Activated CD8-positive, alpha-beta memory T cell treated with anti-CD3 and anti-CD28 coated beads, Interleukin-2, amount 50 U/mL, for 24 hours (primary cell): ENCODE data around the gene DCC.
"Not testable (repeated sequence)": the region's sequence is repeated elsewhere in the genome, so short reads cannot be mapped to it uniquely, and the experiment has no call there.

ENCODE experiments used
- DNase-seq: peaks from one replicate; pipeline ENCODE4 v3.0.0-alpha.2; 2020; ENCODE audit errors: extremely low read depth

The DCC gene

DNA sequence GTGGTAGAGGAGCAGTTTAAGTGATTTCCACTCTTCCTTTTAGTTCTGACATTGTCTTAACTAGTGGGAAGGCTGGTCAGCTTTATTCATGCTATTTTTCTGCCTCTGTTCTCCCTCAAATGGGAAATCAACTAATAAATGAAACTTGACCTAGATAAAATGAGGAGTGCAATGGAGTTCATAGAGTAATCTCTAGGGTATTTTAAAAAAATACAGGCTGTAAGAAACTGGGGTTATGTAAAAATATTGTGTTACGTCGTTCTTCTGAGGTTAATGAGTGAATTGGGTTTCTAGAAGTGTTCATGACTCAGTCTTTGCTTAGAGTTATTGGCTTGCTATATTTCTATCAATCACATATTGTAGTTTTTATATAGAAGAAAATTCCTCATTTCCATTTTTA, 1150.0 kb downstream of the DCC start:
- no peak for DNase-seq

DNA sequence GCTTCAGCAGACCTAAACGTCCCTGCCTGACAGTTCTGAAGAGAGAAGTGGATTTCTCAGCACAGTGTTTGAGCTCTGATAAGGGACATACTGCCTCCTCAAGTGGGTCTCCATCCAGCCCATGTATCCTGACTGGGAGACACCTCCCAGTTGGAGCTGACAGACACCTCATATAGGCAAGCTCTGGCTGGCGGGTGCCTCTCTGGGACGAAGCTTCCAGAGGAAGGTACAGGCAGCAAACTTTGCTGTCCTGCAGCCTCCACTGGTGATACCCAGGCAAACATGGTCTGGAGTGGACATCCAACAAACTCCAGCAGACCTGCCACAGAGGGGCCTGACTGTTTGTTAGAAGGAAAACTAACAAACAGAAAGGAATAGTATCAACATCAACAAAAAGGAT, 1156.0 kb downstream of the DCC start:
- no peak for DNase-seq

DNA sequence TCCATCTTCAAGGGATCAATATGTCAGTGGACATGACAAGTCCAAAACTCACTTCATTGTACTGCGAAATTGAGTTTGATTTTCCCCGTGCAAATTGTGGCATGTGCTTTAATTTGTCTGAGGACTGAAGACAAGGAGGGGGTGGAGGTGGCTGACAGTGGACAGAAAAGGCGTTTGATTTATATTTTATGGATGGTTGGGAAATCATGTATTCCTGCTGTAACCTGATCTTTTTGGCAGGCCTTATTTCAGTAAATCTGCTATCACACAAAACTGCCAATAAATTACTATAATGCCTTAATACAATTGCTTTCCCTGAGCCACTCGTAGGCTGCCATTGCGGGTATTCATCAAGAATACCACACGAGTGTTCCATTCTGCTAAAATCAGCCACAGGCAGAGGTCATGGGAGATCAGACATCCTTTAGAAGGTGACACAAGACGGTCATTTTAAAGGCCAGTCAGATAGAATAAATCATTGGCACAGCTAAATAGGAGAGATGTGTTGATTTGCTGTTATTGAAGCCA, 1164.0 kb downstream of the DCC start:
- no peak for DNase-seq

DNA sequence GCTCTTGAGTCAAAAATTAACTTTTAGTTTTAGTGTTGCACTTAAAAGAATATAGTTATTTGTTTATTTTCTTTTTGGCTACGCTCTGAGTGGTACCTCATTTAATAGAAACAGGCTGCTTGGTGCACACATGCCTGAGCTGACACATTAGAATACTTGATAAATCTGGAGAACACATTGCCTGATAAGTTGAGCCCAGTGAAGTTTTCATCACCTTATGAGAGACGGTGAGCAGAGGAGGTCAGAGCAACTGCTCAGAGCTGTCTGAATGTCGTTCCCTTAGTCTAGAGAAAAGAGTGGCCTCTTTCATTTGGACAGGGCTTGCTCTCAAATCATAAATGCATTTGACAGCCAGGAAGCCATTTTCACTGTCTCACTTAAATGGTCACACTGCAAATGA, 1168.5 kb downstream of the DCC start:
- no peak for DNase-seq

DNA sequence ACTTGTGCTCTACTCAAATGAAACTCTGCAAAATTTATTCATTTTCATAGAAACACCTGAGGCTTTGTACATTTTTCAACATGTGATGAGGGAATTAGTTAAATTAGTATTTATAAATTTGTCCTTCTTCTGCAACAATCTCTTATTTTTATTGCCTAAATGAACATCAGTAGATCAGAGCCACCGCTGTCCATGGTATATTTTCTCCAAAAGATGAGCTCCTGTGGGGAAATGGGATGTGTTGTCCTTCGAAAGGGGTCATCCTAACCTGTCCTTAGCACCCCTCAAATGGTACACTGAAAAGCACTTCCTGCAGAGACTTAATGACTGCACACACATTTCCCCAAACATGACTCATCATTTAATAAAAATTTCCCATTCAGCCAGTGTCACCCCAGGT, 1169.9 kb downstream of the DCC start:
- DNase-seq, result no peak

DNA sequence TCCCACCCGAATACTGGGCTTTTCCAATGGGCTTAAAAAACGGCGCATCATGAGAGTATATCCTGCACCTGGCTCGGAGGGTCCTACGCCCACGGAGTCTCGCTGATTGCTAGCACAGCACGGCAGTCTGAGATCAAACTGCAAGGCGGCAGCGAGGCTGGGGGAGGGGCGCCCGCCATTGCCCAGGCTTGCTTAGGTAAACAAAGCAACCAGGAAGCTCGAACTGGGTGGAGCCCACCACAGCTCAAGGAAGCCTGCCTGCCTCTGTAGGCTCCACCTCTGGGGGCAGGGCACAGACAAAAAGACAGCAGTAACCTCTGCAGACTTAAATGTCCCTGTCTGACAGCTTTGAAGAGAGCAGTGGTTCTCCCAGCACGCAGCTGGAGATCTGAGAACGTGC, 1171.7 kb downstream of the DCC start:
- not testable (repeated sequence) for DNase-seq

DNA sequence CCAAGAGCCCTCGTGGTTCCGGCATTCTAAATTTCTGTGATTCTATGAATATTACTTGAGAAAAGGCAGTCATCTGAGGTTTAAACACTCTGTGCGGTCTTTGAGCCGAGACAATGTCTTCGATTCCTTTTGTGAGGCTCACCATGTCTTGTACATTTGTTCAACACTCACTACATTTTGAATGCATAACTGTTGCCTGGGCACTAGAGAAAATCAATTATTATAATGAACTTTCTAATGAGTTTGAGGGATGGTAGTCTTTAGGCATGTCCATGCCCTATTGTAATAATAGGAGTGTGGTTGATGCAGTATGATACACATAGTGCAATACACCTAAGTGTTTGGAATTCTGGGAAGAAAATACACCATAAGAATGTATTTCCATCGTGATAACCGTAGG, 1181.1 kb downstream of the DCC start:
- DNase-seq, result no peak

DNA sequence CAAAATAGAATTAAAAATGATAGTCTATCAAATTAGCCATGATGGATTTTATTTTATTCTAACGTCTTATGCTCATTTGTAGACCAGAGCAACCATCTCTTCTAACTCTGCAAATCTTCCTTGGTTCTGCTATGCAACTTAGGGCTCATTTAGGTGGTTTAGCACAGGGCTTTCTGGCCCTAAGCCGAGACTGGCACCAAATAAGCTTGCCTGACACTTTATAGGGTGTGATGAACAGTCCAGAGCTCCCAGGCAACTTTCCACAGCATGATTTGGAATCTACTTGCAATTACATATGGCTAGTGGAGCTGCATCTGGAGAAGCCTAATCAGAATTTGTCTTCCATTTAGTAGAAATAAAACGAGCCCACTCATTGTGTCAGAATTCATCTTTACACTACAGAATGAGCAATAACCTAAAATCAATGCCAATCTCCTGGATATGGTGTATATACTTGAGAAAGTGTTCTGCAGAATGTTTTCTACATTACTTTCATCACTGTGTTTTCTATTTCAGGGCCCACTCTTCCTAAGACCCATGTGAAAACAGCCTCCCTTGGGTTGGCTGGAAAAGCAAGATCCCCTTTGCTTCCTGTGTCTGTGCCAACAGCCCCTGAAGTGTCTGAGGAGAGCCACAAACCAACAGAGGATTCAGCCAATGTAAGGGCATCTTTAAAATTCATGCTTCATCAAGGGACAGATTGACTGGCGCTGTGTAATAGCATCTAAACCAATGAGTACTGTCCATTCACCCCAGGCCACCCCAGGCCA, 1186.3 kb downstream of the DCC start:
- DNase-seq, result no peak

DNA sequence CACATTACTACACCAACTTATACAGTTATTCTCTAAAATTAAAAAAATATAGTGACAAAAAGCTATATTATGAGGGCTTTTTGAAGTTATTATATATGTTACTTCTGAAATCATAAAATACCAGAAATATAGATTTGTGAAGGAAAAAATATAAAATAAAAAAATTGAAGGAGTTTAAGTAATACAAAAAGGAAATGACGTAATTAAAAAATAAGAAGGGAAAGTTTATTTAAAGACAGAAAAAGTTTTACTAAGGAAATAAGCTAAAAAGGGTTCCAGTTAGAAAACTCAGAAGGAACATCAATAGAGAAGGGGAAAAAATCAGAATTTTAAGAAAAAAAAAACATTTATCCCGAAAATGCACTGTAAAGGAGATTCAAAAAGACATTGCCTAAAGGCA, 1187.4 kb downstream of the DCC start:
- DNase-seq, result no peak

DNA sequence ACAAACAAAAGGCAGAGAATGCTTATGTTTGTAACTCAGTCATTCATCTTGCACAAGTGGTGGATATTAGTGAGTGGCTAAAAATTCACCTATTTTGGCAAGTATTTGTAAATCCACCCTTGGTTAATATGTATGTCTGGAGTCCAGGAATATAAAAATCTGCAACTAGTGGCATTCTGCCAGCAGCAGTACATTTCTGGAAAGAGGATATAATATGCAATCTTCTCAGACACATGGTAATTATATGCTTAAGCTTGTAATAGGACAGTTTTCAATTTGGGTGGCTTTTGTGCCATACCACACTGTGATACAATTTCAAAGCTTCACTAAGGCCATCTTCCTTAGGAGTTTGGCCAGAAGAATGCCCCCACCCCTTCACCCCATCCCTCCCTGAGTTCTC, 1191.2 kb downstream of the DCC start:
- DNase-seq, result no peak

DNA sequence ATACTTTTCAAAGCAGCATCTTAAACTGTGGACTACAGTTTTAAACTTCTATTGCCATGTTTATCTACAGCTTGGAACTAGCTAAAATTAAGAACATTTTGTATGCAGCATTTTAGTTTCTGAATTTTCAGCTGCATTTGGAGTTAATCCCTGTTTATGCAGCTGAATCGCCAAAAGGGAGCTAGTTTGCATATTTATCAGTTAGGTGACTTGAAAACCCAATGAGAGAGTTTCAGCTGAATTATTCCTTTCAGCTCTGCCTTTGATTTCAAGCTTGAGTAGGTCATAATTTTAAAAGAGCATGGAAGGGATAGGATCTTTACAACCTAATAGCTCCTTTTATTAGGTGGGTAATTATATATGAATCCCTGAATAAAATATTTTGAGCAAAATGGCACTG, 1191.9 kb downstream of the DCC start:
- no peak for DNase-seq

DNA sequence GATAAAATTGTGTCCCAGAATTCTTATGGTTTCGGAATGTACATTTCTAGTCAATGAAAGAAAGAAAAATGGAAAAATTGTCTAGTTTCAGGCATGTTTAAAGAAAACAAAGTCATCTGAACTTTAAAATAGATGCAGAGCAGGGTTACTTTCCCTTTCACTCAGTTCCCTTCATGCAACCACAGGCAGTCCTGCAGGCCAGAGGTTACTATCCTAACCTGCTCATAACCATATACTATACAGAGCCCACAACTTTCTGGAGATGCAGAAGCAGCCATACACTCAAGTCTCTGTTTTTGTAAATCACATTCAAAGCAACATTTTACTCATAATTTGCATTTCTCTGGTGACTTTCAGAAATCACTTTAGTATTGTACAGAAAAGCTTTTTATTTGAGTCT, 1194.2 kb downstream of the DCC start:
- DNase-seq, result no peak

DNA sequence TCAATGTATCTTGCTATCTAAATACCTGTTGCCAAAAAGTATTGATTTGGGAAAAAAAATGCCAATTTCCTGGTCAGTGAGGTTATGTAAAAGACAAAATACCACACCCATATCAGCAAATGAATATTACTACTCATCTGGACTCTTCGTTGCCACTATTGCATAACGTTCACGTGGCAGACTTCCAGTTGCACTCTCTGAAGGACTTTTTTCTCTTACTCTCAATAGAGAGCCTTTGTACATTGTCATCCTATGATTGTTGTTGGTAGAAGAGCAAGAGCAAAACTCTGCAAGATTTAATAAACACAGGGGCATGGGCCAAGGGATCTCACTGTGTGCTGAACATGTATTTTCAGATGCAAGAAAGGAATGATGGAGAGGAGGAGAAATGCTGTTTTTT, 1194.7 kb downstream of the DCC start:
- no peak for DNase-seq

DNA sequence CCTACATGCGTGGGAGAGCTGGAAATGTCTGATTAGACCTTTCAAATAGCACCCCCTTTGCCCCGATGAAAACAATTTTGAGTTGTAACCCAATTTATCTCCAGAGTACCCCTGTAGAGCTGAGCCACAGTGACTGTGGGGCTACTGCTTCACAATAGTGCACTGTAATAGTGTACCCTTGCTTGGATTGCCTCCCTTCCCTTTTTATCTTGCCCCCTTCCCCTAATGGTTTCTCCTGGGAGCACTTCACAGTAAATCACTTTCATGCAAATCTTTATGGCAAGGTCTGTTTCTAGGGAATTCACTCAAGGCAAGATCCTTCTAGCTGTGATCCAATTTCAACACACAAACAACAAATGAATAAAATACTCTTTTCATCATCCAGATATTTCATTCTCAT, 1196.9 kb downstream of the DCC start:
- DNase-seq, result no peak

DNA sequence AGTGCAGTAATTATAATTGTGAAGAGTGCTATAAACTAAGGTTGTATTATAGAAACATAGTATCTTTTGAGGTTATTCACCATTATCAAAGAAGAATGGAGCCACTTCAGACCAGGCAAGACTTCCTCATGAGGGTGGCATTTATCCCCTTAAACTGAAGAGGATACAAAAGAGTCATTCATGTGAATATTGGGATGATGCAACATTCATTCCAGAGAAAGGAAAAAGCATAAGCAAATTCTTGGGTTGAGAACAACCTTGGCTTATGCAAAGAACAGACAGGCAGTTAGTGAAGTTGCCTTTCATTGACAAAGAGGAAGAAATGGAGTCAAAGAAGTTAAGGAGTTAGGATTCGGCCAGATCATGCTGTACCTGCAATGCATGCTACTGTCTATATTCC, 1201.9 kb downstream of the DCC start:
- DNase-seq, result no peak

DNA sequence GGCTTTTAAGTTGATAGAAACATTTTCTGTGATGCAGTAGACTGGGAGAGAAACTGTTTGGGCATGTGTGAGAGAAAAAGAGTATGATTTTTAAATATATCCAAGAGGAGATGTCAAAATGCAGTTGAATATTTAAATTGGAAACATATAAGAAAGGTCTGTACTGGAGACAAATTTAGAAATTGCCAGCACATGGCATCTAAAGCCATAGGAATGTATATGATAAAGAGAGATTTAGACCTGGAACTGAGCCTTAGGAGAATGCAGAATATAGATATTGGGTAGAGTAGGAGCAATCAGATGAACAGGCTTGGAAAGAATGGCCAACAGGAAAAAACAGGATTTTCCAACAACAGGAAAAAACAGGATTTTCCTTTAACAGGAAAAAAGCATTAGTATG, 1203.7 kb downstream of the DCC start:
- DNase-seq, result no peak

DNA sequence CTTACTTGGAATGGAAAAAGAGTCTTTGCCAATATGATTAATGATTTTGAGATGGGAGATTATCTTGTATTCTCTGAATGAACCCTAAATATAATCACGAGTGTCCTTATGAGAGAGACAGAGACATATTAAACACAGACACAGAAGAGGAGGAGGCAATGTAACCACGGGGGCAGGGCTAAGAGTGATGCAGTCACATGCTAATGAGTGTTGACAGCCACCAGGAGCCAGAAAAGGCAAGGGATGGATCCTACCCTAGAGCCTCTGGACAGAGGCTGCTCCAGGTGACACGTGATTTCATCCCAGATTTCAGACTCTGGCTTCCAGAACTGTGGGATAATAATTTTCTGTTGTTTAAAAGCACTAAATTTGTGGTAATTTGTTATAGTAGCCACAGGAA, 1204.9 kb downstream of the DCC start:
- no peak for DNase-seq

DNA sequence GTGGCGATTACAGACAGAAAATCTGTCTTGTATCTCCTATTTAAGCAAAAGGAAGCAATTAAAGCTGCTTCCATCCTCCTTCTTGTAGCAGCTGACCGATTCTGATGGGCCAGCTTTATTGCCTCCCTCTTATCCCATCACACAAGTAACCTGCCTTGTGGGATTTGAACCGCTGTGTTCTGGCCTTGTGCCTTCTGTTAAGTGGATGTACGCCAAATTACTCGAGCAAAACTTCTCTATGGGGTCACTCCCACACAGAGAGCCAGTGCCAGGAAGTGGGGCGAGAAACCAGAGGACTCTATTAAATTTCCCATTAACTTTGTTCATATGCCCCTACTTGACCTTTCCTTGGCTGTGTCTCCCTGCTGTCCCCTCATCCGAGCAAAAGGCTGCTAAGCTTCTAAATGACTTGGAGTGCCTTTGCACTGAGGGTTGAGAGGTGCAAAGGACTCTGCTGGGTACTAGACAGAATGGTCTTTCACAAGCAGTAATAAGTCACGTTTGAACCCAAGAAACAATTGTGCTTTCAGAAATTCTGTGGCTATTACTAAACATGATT, 1212.0 kb downstream of the DCC start:
- no peak for DNase-seq

DNA sequence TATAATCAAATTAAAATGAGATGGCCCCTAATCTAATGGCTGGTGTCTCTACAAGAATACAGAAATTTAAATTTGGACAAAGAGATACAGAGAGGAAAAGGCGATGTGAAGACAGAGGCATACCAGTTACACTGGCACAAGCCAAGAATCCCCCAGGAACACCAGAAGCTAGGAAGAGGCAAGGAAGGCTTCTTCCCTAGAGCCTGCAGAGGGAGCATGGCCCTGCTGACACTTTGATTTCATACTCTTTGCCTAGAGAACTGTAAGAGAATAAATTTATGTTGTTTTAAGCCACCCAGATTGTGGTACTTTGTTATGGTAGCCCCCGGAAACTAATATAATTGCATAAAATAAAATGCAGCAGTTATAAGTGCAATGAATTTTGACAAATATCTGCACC, 1213.0 kb downstream of the DCC start:
- DNase-seq, result no peak

DNA sequence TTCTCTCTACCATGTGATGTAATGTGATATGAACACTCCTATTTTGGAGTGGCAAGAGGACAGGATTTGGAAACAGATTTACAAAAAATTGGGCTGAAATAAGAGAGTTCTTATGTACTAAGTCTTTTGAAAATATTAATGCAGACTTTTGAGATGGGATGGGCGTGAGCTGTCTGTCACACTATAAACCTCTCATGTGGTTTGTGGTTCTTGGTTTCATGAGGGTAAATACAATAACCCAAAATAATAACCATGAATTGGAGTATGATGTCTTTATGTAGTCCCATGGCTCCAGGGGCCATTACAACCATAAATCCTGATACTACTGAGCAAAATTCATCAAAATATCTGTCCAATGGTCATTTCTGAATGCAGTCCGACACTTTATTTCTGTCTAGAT, 1216.5 kb downstream of the DCC start:
- no peak for DNase-seq

DNA sequence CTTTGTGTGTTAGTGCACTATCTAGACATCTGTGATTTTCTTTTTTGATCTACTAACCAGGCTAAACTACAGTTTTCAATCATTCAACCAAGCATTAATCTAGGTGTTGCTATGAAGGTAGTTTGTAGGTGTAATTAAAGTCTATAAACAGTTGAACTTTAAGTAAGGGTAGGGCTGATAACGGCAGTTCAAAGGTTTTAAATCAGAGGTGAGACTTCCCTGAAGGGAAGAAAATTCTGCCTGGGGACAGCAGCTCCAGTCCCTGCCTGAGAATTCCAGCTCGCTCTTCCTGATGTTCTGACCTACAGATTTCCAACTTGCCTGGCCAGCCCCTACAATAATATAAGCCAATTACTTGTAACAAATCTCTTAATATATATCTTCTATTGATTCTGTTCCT, 1220.5 kb downstream of the DCC start:
- DNase-seq, result no peak

DNA sequence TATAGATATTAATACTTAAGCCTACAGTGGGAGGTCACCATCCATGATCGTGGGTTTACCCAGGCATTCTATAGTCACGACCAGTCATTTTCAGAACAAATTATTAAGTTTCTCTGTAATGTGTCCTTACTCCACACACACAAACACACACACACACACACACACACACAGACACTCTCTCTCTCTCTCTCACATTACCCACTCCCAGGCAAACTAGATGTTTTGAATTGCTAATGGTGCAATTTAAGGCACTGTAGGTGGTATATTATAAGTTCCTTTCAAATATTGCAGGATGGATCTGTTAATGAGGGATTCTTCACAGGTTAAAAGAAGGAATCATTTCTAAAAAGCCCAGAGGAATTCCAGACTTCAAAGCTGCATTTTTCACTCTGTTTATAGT, 1226.6 kb downstream of the DCC start:
- no peak for DNase-seq

DNA sequence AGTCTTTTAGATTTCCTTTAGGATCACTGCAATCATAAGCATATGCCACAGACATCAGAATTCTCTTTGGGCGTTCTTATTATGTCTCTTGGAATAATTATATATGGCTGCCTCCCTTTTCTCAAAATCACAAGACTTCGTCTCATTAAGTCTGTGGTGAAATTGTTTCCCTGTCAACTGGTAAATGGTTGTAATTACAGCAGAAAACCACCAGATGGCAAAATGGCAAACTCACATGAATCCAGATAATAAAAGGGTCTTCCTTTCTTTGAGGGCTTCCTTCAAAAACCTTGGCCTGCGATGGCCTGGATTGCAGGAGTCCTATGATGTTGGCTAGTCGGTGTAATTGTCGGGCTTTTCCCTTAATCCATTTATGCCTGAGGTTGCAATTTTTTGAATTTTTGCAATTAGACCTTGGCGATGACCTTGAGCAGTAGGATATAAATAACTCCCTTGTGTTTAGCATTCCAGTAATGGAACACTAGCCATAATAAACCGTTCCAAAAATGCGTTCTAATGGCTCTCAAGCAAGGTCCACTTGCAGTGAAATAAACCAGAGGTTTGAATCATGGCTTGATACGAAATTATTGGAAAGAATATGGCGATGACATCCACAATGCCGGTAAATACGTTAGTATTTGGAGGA, 1228.1 kb downstream of the DCC start:
- no peak for DNase-seq
